Tibial nerve (tissue), 4 donors: ENCODE results near the gene TBC1D21.

Experiments
- EP300 ChIP-seq, 2 donors: sonication (generic); formaldehyde crosslinking; IDR thresholded peaks; one replicate each; pipeline ENCODE4 v1.6.1; 2017; ENCODE audit warnings: antibody characterized with exemption in 2 of 2, mild to moderate bottlenecking in 1 of 2
- POLR2A ChIP-seq, 2 donors: fragments of 450-650 bp; IDR thresholded peaks; one replicate each; pipeline ENCODE4 v1.6.1; 2017; ENCODE audit warnings: antibody characterized with exemption in 2 of 2, mild to moderate bottlenecking in 2 of 2, moderate library complexity in 2 of 2
- TF ChIP-seq, protein P1 (sequence below), 5 experiments: fragments of 200-600 bp in 3 of 5; fragments of 450-650 bp in 2 of 5; sonication (generic) in 3 of 5; IDR thresholded peaks; one replicate each; pipeline ENCODE4 v1.5.1; 2016 to 2019; ENCODE audit warnings: antibody characterized with exemption in 5 of 5, mild to moderate bottlenecking in 3 of 5, moderate library complexity in 2 of 5

- TF ChIP-seq POLR2A (IDR thresholded peaks at IDR 0.05) = no peak
- TF ChIP-seq, protein P1, sequence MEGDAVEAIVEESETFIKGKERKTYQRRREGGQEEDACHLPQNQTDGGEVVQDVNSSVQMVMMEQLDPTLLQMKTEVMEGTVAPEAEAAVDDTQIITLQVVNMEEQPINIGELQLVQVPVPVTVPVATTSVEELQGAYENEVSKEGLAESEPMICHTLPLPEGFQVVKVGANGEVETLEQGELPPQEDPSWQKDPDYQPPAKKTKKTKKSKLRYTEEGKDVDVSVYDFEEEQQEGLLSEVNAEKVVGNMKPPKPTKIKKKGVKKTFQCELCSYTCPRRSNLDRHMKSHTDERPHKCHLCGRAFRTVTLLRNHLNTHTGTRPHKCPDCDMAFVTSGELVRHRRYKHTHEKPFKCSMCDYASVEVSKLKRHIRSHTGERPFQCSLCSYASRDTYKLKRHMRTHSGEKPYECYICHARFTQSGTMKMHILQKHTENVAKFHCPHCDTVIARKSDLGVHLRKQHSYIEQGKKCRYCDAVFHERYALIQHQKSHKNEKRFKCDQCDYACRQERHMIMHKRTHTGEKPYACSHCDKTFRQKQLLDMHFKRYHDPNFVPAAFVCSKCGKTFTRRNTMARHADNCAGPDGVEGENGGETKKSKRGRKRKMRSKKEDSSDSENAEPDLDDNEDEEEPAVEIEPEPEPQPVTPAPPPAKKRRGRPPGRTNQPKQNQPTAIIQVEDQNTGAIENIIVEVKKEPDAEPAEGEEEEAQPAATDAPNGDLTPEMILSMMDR (IDR thresholded peaks at IDR 0.05) = no peak
- TF ChIP-seq EP300 (IDR thresholded peaks at IDR 0.05) = no peak
These were observed 9.5 kb downstream of the TBC1D21 start for GRCh38 chr15:73882761-73883419.
